Sigmoid colon (tissue), 4 donors: Measurements from ENCODE around the gene PAXX.

ENCODE experiments used
- CTCF ChIP-seq, 4 experiments: fragments of 450-650 bp in 3 of 4; fragments of 200-600 bp in 1 of 4; IDR thresholded peaks; one replicate each; pipeline ENCODE4 v1.5.1; 2016 to 2019; ENCODE audit warnings: antibody characterized with exemption in 4 of 4, mild to moderate bottlenecking in 3 of 4, moderate library complexity in 2 of 4
- POLR2A ChIP-seq, 2 donors: fragments of 450-650 bp; IDR thresholded peaks; one replicate each; pipeline ENCODE4 v1.6.1; 2016; ENCODE audit warnings: antibody characterized with exemption in 2 of 2, mild to moderate bottlenecking in 2 of 2, moderate library complexity in 2 of 2
- POLR2AphosphoS5 ChIP-seq, 4 donors: sonication (generic); formaldehyde crosslinking; IDR thresholded peaks; one replicate each; pipeline ENCODE4 v1.6.1; 2017; ENCODE audit warnings: antibody characterized with exemption in 4 of 4

- no peak for TF ChIP-seq CTCF (IDR thresholded peaks at IDR 0.05)
- no peak for TF ChIP-seq POLR2A (IDR thresholded peaks at IDR 0.05)
- TF ChIP-seq POLR2AphosphoS5 (IDR thresholded peaks at IDR 0.05), result no peak
These were observed 672 bp downstream of the PAXX start for GRCh38 chr9:136992819-136993369.
